Smooth muscle cell (in vitro differentiated cells): ENCODE data around the gene RGPD8. TPM values are rescaled to one million over a fixed set of nuclear protein-coding genes. Genes with fewer than 3 reads are reported as not detected.

ENCODE experiments used
- DNase-seq: peaks from one replicate; lab custom pipeline; 2025; ENCODE audit not compliant: unreplicated experiment; lab: John Stamatoyannopoulos, UW
- H2AFZ ChIP-seq: fragments of 200-600 bp; sonication (generic); 2 replicates; pipeline ENCODE4 v1.6.0; 2016; ENCODE audit warnings: antibody characterized with exemption, low read depth, mild to moderate bottlenecking
- H3F3A ChIP-seq: fragments of 200-600 bp; sonication (generic); 2 replicates; pipeline ENCODE4 v1.6.0; 2017; ENCODE audit warnings: antibody characterized with exemption, low read depth
- H3K27ac ChIP-seq: fragments of 200-600 bp; sonication (generic); 2 replicates; pipeline ENCODE4 v1.5.1; 2016; ENCODE audit warnings: low read depth, mild to moderate bottlenecking
- H3K27me3 ChIP-seq: fragments of 200-600 bp; sonication (generic); 2 replicates; pipeline ENCODE4 v1.6.1; 2016; ENCODE audit warnings: low read depth, mild to moderate bottlenecking
- H3K36me3 ChIP-seq: fragments of 200-600 bp; sonication (generic); 2 replicates; pipeline ENCODE4 v1.5.1; 2016; ENCODE audit warnings: low read depth
- H3K4me1 ChIP-seq: fragments of 200-600 bp; sonication (generic); 2 replicates; pipeline ENCODE4 v1.5.1; 2016; ENCODE audit warnings: low read depth
- H3K4me2 ChIP-seq: fragments of 200-600 bp; sonication (generic); 2 replicates; pipeline ENCODE4 v1.6.0; 2016; ENCODE audit warnings: mild to moderate bottlenecking
- H3K4me3 ChIP-seq: fragments of 200-600 bp; sonication (generic); 2 replicates; pipeline ENCODE4 v1.5.1; 2016; ENCODE audit warnings: mild to moderate bottlenecking
- H3K79me2 ChIP-seq: fragments of 200-600 bp; sonication (generic); 2 replicates; pipeline ENCODE4 v1.6.0; 2016; ENCODE audit warnings: low read depth, mild to moderate bottlenecking
- H3K9ac ChIP-seq: fragments of 200-600 bp; sonication (generic); 2 replicates; pipeline ENCODE4 v1.6.0; 2016; ENCODE audit warnings: low read depth
- H3K9me3 ChIP-seq: fragments of 200-600 bp; sonication (generic); replicated peaks from 2 replicates; pipeline ENCODE4 v1.5.1; 2016; ENCODE audit warnings: low read depth
- H4K20me1 ChIP-seq: fragments of 200-600 bp; sonication (generic); 2 replicates; pipeline ENCODE4 v1.6.0; 2016; ENCODE audit warnings: low read depth
- CTCF ChIP-seq: fragments of 200-600 bp; sonication (generic); IDR thresholded peaks from 2 replicates; pipeline ENCODE4 v1.5.1; 2017; ENCODE audit warnings: borderline replicate concordance, mild to moderate bottlenecking, antibody characterized with exemption; ENCODE audit not compliant: insufficient read depth, poor library complexity, severe bottlenecking
- WGBS: methylation state at CpG from one replicate; pipeline ENCODE4 v1.1.7; 2016; ENCODE audit warnings: low lambda C conversion rate; 5-methylcytosine and 5-hydroxymethylcytosine counted together
- polyA plus RNA-seq: library from polyadenylated mRNA; unstranded; fragments of >200 nt; fragmentation: Nextera tagmentation; extraction: Ambion mirVana; gene quantifications from 2 replicates; pipeline ENCODE4 v1.2.1, GENCODE V29; 2016
- total RNA-seq: library from RNA; depleted of rRNA; stranded (reverse); fragments of >200 nt; gene quantifications from 2 replicates; pipeline ENCODE4 v1.2.3, GENCODE V29; 2014

Gene RGPD8
- total and polyA plus RNA-seq, 2 experiments from 2014 or later, result 1.1 to 13.1 TPM

DNA sequence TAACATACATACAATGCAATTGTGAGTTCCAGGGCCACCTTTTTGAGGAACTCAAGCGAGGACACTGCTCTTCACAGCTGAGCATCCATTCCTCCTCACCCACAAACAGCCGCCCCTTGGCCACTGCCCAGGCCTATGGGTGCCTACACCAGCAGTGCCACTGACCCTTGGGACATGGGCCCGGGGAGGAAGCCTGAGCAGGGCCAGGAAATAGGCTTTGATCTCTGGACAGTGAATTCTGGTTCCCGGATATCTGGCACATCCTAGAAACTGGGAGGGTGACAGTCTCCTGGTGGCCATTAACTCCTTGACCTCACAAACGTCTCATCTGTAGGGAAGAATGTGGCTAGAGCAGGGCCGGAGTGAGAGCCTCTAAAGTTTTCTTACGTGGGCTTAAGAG lies 43.0 kb upstream of the RGPD8 start:
- Histone ChIP-seq H3K9me3 (no peaks in the 10 kb centered on the region), H3K36me3 (no peaks in the 10 kb centered on the region), H4K20me1 (no peaks in the 10 kb centered on the region), H3K79me2 (no peaks in the 10 kb centered on the region), H3K9ac (no peak overlapping the region), H3K4me3 (no peak overlapping the region), H3K4me2 (no peak overlapping the region), H3F3A (no peaks in the 10 kb centered on the region), H2AFZ (no peak overlapping the region), H3K27me3 (no peaks in the 10 kb centered on the region), H3K27ac (no peak overlapping the region), H3K4me1 (no peaks in the 10 kb centered on the region)
- DNase-seq, result no peak
- WGBS, result 87% methylated on average over 7 of the region's 7 CpGs
- no peak for TF ChIP-seq CTCF

- DNase-seq, result no peak
- H3K79me2 ChIP-seq, result no peaks in the 10 kb centered on the region
- H3K27me3 ChIP-seq, result no peaks in the 10 kb centered on the region
- no peak overlapping the region for H3K4me2 ChIP-seq
- no peak overlapping the region for H2AFZ ChIP-seq
- no peaks in the 10 kb centered on the region for H4K20me1 ChIP-seq
- 90% methylated on average over 6 of the region's 6 CpGs for WGBS
- no peaks in the 10 kb centered on the region for H3K36me3 ChIP-seq
- no peaks in the 10 kb centered on the region for H3F3A ChIP-seq
- no peaks in the 10 kb centered on the region for H3K4me1 ChIP-seq
- H3K27ac ChIP-seq, result no peak overlapping the region
- no peaks in the 10 kb centered on the region for H3K9me3 ChIP-seq
- no peak overlapping the region for H3K9ac ChIP-seq
- H3K4me3 ChIP-seq, result no peak overlapping the region
- no peak for TF ChIP-seq CTCF
Observed at GRCh38 chr2:112474844-112475486, 41.5 kb upstream of the RGPD8 start.

DNA sequence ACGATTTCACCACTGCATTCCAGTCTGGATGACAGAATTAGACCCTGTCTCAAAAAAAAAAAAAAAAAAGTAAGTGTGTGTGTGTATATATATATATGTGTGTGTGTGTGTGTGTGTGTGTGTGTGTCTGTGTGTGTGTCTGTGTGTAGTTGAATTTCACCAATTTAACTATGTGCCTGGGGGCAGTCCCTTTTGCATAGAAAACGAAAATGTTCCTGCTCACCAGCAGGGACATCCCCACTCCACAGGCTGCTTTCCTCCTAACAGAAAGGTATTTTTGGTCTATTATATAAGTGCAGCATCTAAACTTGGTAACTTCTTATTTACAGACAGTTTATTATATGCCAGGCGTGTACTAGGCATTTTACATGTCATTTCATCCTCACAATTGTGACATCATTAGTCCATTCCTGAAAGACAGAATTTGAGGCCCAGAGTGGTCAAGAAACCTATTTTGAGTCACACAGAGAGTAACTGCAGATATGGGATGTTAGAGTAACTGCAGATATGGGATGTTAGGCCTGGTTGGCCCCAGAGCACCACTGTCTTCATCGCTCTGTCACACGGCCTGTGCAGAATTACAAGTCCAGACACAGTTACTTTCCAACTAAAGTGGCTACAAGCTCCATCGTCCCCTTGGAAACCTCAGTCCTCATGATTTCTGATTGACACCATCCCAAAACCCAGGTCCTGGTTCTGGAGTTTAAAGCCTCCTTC lies 39.3 kb upstream of the RGPD8 start:
- no peak for TF ChIP-seq CTCF
- Histone ChIP-seq H2AFZ (no peak overlapping the region), H3F3A (no peaks in the 10 kb centered on the region), H3K27me3 (no peaks in the 10 kb centered on the region), H4K20me1 (no peaks in the 10 kb centered on the region), H3K27ac (no peak overlapping the region), H3K36me3 (no peaks in the 10 kb centered on the region), H3K4me1 (no peaks in the 10 kb centered on the region), H3K4me3 (no peak overlapping the region), H3K4me2 (no peak overlapping the region), H3K9me3 (no peaks in the 10 kb centered on the region), H3K9ac (no peak overlapping the region), H3K79me2 (no peaks in the 10 kb centered on the region)
- DNase-seq, result no peak
- 87% methylated on average over 6 of the region's 6 CpGs for WGBS
